ENCODE measurements around the gene JMJD7.

- TF ChIP-seq CTCF (conservative IDR thresholded peaks at IDR 0.05; ENCODE audit: low read length), result no peak
- no peak for TF ChIP-seq EZH2phosphoT487 (IDR thresholded peaks at IDR 0.05; ENCODE audit: borderline replicate concordance, low read depth, low read length)
Measured at GRCh38 chr15:41887161-41887560, 59.3 kb downstream of the JMJD7 start.
